Aorta (tissue), 5 donors: ENCODE data around the gene MAML1. TPM values are rescaled to one million over a fixed set of nuclear protein-coding genes. Genes with fewer than 3 reads are reported as not detected.

Experiments used
- ATAC-seq: fragments of 200-7000 bp; cut with Tn5 transposase; one replicate; pipeline ENCODE4 v1.9.1; 2022; ENCODE audit warnings: moderate library complexity; ENCODE audit not compliant: low FRiP score
- DNase-seq, 2 donors: peaks; one replicate each; pipeline ENCODE4 v3.0.0-alpha.2; 2020
- H3K27ac ChIP-seq, 2 donors: one replicate each; pipeline ENCODE4 v1.5.1; 2013; ENCODE audit warnings: low read length in 2 of 2, mild to moderate bottlenecking in 2 of 2, moderate library complexity in 2 of 2, control low read depth in 1 of 2, inconsistent platforms in 1 of 2, low read depth in 1 of 2
- H3K27me3 ChIP-seq, 2 donors: one replicate each; pipeline ENCODE4 v1.6.1; 2013; ENCODE audit warnings: control low read depth in 1 of 2, low read length in 1 of 2, mild to moderate bottlenecking in 1 of 2, moderate library complexity in 1 of 2; ENCODE audit not compliant: insufficient read depth in 2 of 2, control insufficient read depth in 1 of 2
- H3K36me3 ChIP-seq, 2 donors: one replicate each; pipeline ENCODE4 v1.6.1; 2013; ENCODE audit warnings: control low read depth in 1 of 2, low read length in 1 of 2, mild to moderate bottlenecking in 1 of 2; ENCODE audit not compliant: insufficient read depth in 2 of 2, control insufficient read depth in 1 of 2
- H3K4me1 ChIP-seq, 2 donors: one replicate each; pipeline ENCODE4 v1.6.1; 2013; ENCODE audit warnings: low read length in 2 of 2, control low read depth in 1 of 2, mild to moderate bottlenecking in 1 of 2, moderate library complexity in 1 of 2; ENCODE audit not compliant: insufficient read depth in 2 of 2, control insufficient read depth in 1 of 2
- H3K4me3 ChIP-seq, 2 donors: one replicate each; pipeline ENCODE4 v1.5.1; 2013; ENCODE audit warnings: low read length in 2 of 2, control low read depth in 1 of 2, mild to moderate bottlenecking in 1 of 2
- H3K9me3 ChIP-seq: one replicate; pipeline ENCODE4 v1.6.1; 2013; ENCODE audit warnings: mild to moderate bottlenecking, low read length; ENCODE audit not compliant: control insufficient read depth
- WGBS, 2 donors: extraction: QIAGEN DNeasy Blood & Tissue Kit; methylation state at CpG; one replicate each; pipeline ENCODE4 v1.1.7; 2013; 5-methylcytosine and 5-hydroxymethylcytosine counted together
- intact Hi-C, 2 donors: fragments of 100-400 bp; cut with DNase I; formaldehyde crosslinking; loops; one replicate each; pipeline versions ENCODE4 v1.14.2 to v1.15.0; 2022
- polyA plus RNA-seq, 2 donors: library from polyadenylated mRNA; stranded (reverse); fragments of 200-250 nt; gene quantifications; one replicate each; pipeline ENCODE4 v1.2.3, GENCODE V29; 2013
- total RNA-seq, 2 donors: library from RNA; stranded (reverse); fragmentation: NEBNext Ultra II Directional; extraction: Animal tissue kit (Norgen Biotek cat#: 25700); gene quantifications; one replicate each; pipeline ENCODE4 v1.2.1, GENCODE V29; 2021
- donor health status: healthy with polysubstance abuse.
- donor health status: Bipolar disorder and iron deficiency.
- donor health status: DM: no; HTN: no; CAD: no.
- donor health status: DM: no; HTN: no; CAD: no.
- donor health status: DM: yes; HTN: yes; CAD: no.

The MAML1 gene
- total and polyA plus RNA-seq, 4 donors: 7.0 to 35.3 (median 19.1) TPM

GRCh38 chr5:179776411-179776938 lies 43.9 kb downstream of the MAML1 start:
- H3K36me3 ChIP-seq: peaks cover 0 to 12% of the 10 kb centered on the region in 2 donors
- H3K9me3 ChIP-seq: no peaks in the 10 kb centered on the region
- H3K27me3 ChIP-seq: no peaks in the 10 kb centered on the region
- 85 to 87% methylated on average over 11 of the region's 11 CpGs for WGBS, 2 donors
- intact Hi-C loops: no loop called here
- peak in 1 of 2 donors; percentile 68 for DNase-seq
- no peak overlapping the region for H3K27ac ChIP-seq
- no peaks in the 10 kb centered on the region for H3K4me1 ChIP-seq
- no peak for ATAC-seq
- H3K4me3 ChIP-seq: no peak overlapping the region

GRCh38 chr5:179777456-179777855 lies 44.8 kb downstream of the MAML1 start:
- ATAC-seq (no peak), DNase-seq (no peak)
- H3K4me1 ChIP-seq: no peaks in the 10 kb centered on the region
- H3K27ac ChIP-seq: no peak overlapping the region
- no peak overlapping the region for H3K4me3 ChIP-seq
- peaks cover 0 to 9% of the 10 kb centered on the region in 2 donors for H3K36me3 ChIP-seq
- H3K9me3 ChIP-seq: no peaks in the 10 kb centered on the region
- WGBS, 2 donors: 78 to 82% methylated on average over 10 of the region's 10 CpGs
- intact Hi-C loops: no loop called here
- H3K27me3 ChIP-seq: no peaks in the 10 kb centered on the region

- Histone ChIP-seq H3K9me3 (no peaks in the 10 kb centered on the region), H3K27ac (no peak overlapping the region), H3K27me3 (no peaks in the 10 kb centered on the region), H3K4me1 (no peaks in the 10 kb centered on the region), H3K36me3 (peaks cover 0 to 7% of the 10 kb centered on the region in 2 donors), H3K4me3 (no peak overlapping the region)
- intact Hi-C loops: no loop called here
- 79 to 80% methylated on average over 9 of the region's 9 CpGs for WGBS, 2 donors
- DNase-seq (no peak), ATAC-seq (no peak)
Observed at GRCh38 chr5:179777909-179778308, 45.3 kb downstream of the MAML1 start.

- intact Hi-C loops: no loop called here
- H3K9me3 ChIP-seq: no peaks in the 10 kb centered on the region
- DNase-seq: no peak
- no peak for ATAC-seq
- no peaks in the 10 kb centered on the region for H3K27me3 ChIP-seq
- WGBS, 2 donors: 91 to 96% methylated on average over 5 of the region's 5 CpGs
- H3K4me1 ChIP-seq: no peaks in the 10 kb centered on the region
- H3K4me3 ChIP-seq: no peak overlapping the region
- no peak overlapping the region for H3K27ac ChIP-seq
- H3K36me3 ChIP-seq: peaks cover 0 to 7% of the 10 kb centered on the region in 2 donors
Observed at GRCh38 chr5:179778591-179778990, 46.0 kb downstream of the MAML1 start.

GRCh38 chr5:179779826-179780225 lies 47.2 kb downstream of the MAML1 start:
- Histone ChIP-seq H3K4me3 (no peak overlapping the region), H3K27ac (no peak overlapping the region), H3K36me3 (peaks cover 0 to 4% of the 10 kb centered on the region in 2 donors), H3K27me3 (no peaks in the 10 kb centered on the region), H3K4me1 (no peaks in the 10 kb centered on the region), H3K9me3 (no peaks in the 10 kb centered on the region)
- intact Hi-C loops: no loop called here
- WGBS, 2 donors: 92 to 95% methylated on average over 4 of the region's 4 CpGs
- DNase-seq: no peak
- ATAC-seq: no peak

- Histone ChIP-seq H3K4me3 (no peak overlapping the region), H3K4me1 (no peaks in the 10 kb centered on the region), H3K27ac (no peak overlapping the region), H3K9me3 (no peaks in the 10 kb centered on the region), H3K36me3 (peaks cover 0 to 4% of the 10 kb centered on the region in 2 donors), H3K27me3 (no peaks in the 10 kb centered on the region)
- 85 to 87% methylated on average over 7 of the region's 7 CpGs for WGBS, 2 donors
- DNase-seq (peak in 1 of 2 donors; percentile 55), ATAC-seq (no peak)
- intact Hi-C loops: no loop called here
Observed at GRCh38 chr5:179780362-179780761, 47.7 kb downstream of the MAML1 start.

GRCh38 chr5:179781846-179782245 lies 49.2 kb downstream of the MAML1 start:
- H3K27ac ChIP-seq: no peak overlapping the region
- H3K9me3 ChIP-seq: no peaks in the 10 kb centered on the region
- no peaks in the 10 kb centered on the region for H3K4me1 ChIP-seq
- 91 to 99% methylated on average over 4 of the region's 4 CpGs for WGBS, 2 donors
- intact Hi-C loops: no loop called here
- no peaks in the 10 kb centered on the region for H3K27me3 ChIP-seq
- H3K36me3 ChIP-seq: no peaks in the 10 kb centered on the region
- H3K4me3 ChIP-seq: no peak overlapping the region
- DNase-seq (no peak), ATAC-seq (no peak)

- H3K27ac ChIP-seq: no peak overlapping the region
- H3K27me3 ChIP-seq: no peaks in the 10 kb centered on the region
- no peak overlapping the region for H3K4me3 ChIP-seq
- 92 to 93% methylated on average over 9 of the region's 9 CpGs for WGBS, 2 donors
- no peaks in the 10 kb centered on the region for H3K4me1 ChIP-seq
- H3K36me3 ChIP-seq: no peaks in the 10 kb centered on the region
- DNase-seq (no peak), ATAC-seq (no peak)
- H3K9me3 ChIP-seq: no peaks in the 10 kb centered on the region
- intact Hi-C loops: no loop called here
Observed at GRCh38 chr5:179783128-179783527, 50.5 kb downstream of the MAML1 start.

GRCh38 chr5:179786861-179787260 lies 54.2 kb downstream of the MAML1 start:
- H3K27me3 ChIP-seq: no peaks in the 10 kb centered on the region
- no peaks in the 10 kb centered on the region for H3K36me3 ChIP-seq
- DNase-seq (no peak), ATAC-seq (no peak)
- no peaks in the 10 kb centered on the region for H3K4me1 ChIP-seq
- H3K4me3 ChIP-seq: no peak overlapping the region
- H3K9me3 ChIP-seq: no peaks in the 10 kb centered on the region
- intact Hi-C loops: no loop called here
- WGBS, 2 donors: 74 to 79% methylated on average over 12 of the region's 12 CpGs
- H3K27ac ChIP-seq: no peak overlapping the region
